Smooth muscle cell (in vitro differentiated cells): Measurements from ENCODE around the gene MAPK1. TPM values are rescaled to one million over a fixed set of nuclear protein-coding genes. Genes with fewer than 3 reads are reported as not detected.
"Not testable (repeated sequence)": the region's sequence is repeated elsewhere in the genome, so short reads cannot be mapped to it uniquely, and the experiment has no call there.

Experiments used
- DNase-seq: peaks from one replicate; lab custom pipeline; 2025; ENCODE audit not compliant: unreplicated experiment; lab: John Stamatoyannopoulos, UW
- H2AFZ ChIP-seq: fragments of 200-600 bp; sonication (generic); 2 replicates; pipeline ENCODE4 v1.6.0; 2016; ENCODE audit warnings: antibody characterized with exemption, low read depth, mild to moderate bottlenecking
- H3F3A ChIP-seq: fragments of 200-600 bp; sonication (generic); 2 replicates; pipeline ENCODE4 v1.6.0; 2017; ENCODE audit warnings: antibody characterized with exemption, low read depth
- H3K27ac ChIP-seq: fragments of 200-600 bp; sonication (generic); 2 replicates; pipeline ENCODE4 v1.5.1; 2016; ENCODE audit warnings: low read depth, mild to moderate bottlenecking
- H3K27me3 ChIP-seq: fragments of 200-600 bp; sonication (generic); 2 replicates; pipeline ENCODE4 v1.6.1; 2016; ENCODE audit warnings: low read depth, mild to moderate bottlenecking
- H3K36me3 ChIP-seq: fragments of 200-600 bp; sonication (generic); 2 replicates; pipeline ENCODE4 v1.5.1; 2016; ENCODE audit warnings: low read depth
- H3K4me1 ChIP-seq: fragments of 200-600 bp; sonication (generic); 2 replicates; pipeline ENCODE4 v1.5.1; 2016; ENCODE audit warnings: low read depth
- H3K4me2 ChIP-seq: fragments of 200-600 bp; sonication (generic); 2 replicates; pipeline ENCODE4 v1.6.0; 2016; ENCODE audit warnings: mild to moderate bottlenecking
- H3K4me3 ChIP-seq: fragments of 200-600 bp; sonication (generic); 2 replicates; pipeline ENCODE4 v1.5.1; 2016; ENCODE audit warnings: mild to moderate bottlenecking
- H3K79me2 ChIP-seq: fragments of 200-600 bp; sonication (generic); 2 replicates; pipeline ENCODE4 v1.6.0; 2016; ENCODE audit warnings: low read depth, mild to moderate bottlenecking
- H3K9ac ChIP-seq: fragments of 200-600 bp; sonication (generic); 2 replicates; pipeline ENCODE4 v1.6.0; 2016; ENCODE audit warnings: low read depth
- H3K9me3 ChIP-seq: fragments of 200-600 bp; sonication (generic); replicated peaks from 2 replicates; pipeline ENCODE4 v1.5.1; 2016; ENCODE audit warnings: low read depth
- H4K20me1 ChIP-seq: fragments of 200-600 bp; sonication (generic); 2 replicates; pipeline ENCODE4 v1.6.0; 2016; ENCODE audit warnings: low read depth
- WGBS: methylation state at CpG from one replicate; pipeline ENCODE4 v1.1.7; 2016; ENCODE audit warnings: low lambda C conversion rate; 5-methylcytosine and 5-hydroxymethylcytosine counted together
- polyA plus RNA-seq: library from polyadenylated mRNA; unstranded; fragments of >200 nt; fragmentation: Nextera tagmentation; extraction: Ambion mirVana; gene quantifications from 2 replicates; pipeline ENCODE4 v1.2.1, GENCODE V29; 2016
- total RNA-seq: library from RNA; depleted of rRNA; stranded (reverse); fragments of >200 nt; gene quantifications from 2 replicates; pipeline ENCODE4 v1.2.3, GENCODE V29; 2014
- TF ChIP-seq, protein P1 (sequence below): fragments of 200-600 bp; sonication (generic); IDR thresholded peaks from 2 replicates; pipeline ENCODE4 v1.5.1; 2017; ENCODE audit warnings: borderline replicate concordance, mild to moderate bottlenecking, antibody characterized with exemption; ENCODE audit not compliant: insufficient read depth, poor library complexity, severe bottlenecking

MAPK1 gene
- total and polyA plus RNA-seq, 2 experiments from 2014 or later: 57.1 to 62.3 TPM

DNA sequence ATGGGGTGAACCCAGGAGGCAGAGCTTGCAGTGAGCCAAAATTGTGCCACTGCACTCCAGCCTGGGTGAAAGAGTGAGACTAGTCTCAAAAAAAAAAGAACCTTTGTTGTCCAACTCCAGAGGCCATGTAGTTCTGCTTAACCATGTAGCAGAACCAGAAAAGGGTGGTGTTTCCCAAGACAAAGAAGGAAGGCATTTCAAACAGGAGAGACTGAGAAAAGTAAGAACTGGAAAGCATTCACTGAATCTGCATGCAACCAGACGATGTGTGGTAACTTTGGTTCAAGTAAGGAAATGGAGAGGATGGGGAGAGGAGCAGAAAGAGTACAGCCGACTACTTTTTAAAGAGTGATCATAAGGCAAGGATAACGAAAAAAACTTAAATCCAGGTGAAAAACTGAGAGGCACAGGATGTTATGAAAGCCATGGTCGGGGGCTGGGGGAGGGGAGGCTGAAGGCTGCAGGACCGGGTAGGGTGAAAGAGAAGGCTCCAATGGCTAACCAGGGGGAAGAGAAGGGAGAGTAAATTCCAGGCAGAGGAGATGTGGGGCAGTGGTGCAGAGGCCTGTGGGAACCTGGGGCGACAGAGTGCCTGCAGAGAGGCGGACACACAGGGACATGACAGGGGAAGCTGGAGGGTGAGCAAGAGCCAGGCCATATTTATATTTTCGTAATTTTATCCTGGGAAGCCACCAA, 48.8 kb downstream of the MAPK1 start:
- TF ChIP-seq, protein P1, sequence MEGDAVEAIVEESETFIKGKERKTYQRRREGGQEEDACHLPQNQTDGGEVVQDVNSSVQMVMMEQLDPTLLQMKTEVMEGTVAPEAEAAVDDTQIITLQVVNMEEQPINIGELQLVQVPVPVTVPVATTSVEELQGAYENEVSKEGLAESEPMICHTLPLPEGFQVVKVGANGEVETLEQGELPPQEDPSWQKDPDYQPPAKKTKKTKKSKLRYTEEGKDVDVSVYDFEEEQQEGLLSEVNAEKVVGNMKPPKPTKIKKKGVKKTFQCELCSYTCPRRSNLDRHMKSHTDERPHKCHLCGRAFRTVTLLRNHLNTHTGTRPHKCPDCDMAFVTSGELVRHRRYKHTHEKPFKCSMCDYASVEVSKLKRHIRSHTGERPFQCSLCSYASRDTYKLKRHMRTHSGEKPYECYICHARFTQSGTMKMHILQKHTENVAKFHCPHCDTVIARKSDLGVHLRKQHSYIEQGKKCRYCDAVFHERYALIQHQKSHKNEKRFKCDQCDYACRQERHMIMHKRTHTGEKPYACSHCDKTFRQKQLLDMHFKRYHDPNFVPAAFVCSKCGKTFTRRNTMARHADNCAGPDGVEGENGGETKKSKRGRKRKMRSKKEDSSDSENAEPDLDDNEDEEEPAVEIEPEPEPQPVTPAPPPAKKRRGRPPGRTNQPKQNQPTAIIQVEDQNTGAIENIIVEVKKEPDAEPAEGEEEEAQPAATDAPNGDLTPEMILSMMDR: no peak
- Histone ChIP-seq H3K36me3 (no peaks in the 10 kb centered on the region), H3K9me3 (no peaks in the 10 kb centered on the region), H4K20me1 (peaks cover 99% of the 10 kb centered on the region), H3K4me2 (no peak overlapping the region), H2AFZ (no peak overlapping the region), H3K9ac (no peak overlapping the region), H3F3A (no peaks in the 10 kb centered on the region), H3K4me3 (no peak overlapping the region), H3K27ac (peak overlapping the region; percentile 92), H3K4me1 (peaks cover 15% of the 10 kb centered on the region), H3K79me2 (peaks cover 83% of the 10 kb centered on the region), H3K27me3 (no peaks in the 10 kb centered on the region)
- 84% methylated on average over 8 of the region's 8 CpGs for WGBS
- no peak for DNase-seq

DNA sequence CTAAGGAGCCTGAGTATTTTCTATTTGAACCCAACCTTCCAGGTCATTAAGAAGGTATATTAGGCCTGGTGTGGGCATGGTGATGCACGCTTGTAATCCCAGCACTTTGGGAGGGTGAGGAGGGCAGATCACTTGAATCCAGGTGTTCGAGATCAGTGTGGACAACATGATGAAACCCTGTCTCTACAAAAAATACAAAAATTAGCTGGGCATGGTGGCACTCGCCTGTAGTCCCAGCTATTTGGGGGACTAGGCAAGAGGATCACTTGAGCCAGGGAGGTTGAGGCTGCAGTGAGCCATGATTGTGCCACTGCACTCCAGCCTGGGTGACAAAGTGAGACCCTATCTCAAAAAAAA, 50.0 kb downstream of the MAPK1 start:
- H3F3A ChIP-seq, H2AFZ ChIP-seq, H3K36me3 ChIP-seq, H3K27me3 ChIP-seq, H3K4me3 ChIP-seq, H3K9me3 ChIP-seq, DNase-seq: not testable (repeated sequence)
- H3K4me1 ChIP-seq: peaks cover 15% of the 10 kb centered on the region
- 97% methylated on average over 3 of the region's 3 CpGs for WGBS
- peak overlapping the region; percentile 92 for H3K27ac ChIP-seq
- peak overlapping the region; percentile 38 for H3K4me2 ChIP-seq
- H3K79me2 ChIP-seq: peaks cover 81% of the 10 kb centered on the region
- peak overlapping the region; percentile 71 for H3K9ac ChIP-seq
- H4K20me1 ChIP-seq: peaks cover 98% of the 10 kb centered on the region

DNA sequence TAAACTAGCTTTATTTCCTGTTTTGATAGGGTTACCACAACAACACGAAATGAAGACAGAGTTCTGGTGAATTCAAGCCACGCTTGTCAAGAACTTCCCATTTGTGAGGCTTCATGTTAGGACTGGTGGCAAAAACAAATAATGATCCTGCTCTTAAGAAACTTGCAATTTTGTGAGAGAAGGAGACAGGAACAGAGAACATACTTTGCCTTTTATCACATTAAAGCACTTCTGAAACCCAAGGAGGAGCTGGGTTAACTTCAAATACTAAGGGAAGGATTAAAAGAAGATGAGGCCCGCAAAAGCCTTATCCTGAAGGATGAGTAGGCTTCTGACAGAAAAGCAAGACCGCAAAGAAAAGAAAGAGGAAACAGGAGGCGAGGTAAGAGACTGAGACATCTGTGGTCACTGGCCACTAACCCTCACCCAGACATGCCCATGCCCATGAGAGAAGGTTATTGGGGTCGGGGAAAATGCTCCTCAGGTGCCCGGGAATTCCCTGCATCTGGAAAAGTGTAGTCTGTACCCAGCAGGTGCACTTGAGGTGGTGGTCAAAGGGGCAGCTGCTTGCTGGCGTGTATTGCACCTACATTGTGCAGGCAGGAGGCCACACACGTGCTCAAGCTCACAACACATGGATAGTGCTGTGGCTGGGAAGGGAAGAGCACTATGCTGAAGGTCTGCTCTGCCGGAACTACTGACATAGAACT, 50.5 kb downstream of the MAPK1 start:
- Histone ChIP-seq H3K4me1 (peaks cover 15% of the 10 kb centered on the region), H2AFZ (no peak overlapping the region), H3K4me3 (no peak overlapping the region), H3K9me3 (no peaks in the 10 kb centered on the region), H3K36me3 (no peaks in the 10 kb centered on the region), H3F3A (no peaks in the 10 kb centered on the region), H4K20me1 (peaks cover 98% of the 10 kb centered on the region), H3K79me2 (peaks cover 81% of the 10 kb centered on the region), H3K4me2 (peak overlapping the region; percentile 38), H3K9ac (peak overlapping the region; percentile 71), H3K27ac (peak overlapping the region; percentile 92), H3K27me3 (no peaks in the 10 kb centered on the region)
- 59% methylated on average over 10 of the region's 10 CpGs for whole genome bisulfite sequencing
- no peak for DNase-seq
- TF ChIP-seq, protein P1: no peak

DNA sequence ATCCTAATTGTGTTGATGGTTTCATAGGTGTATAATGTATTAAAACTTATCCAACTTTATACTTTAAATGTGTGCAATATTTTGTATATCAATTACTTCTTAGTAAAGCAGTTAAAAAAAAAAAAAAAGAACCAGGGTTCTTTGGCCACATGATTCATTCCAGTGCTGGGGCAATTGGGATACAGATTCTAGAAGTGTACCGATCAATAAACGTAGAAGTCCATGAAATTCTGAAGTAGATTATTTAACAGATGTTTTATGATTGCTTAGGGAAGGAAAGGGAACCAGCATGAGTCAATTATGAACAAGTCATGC, 51.0 kb downstream of the MAPK1 start:
- WGBS: 61% methylated on average over 2 of the region's 2 CpGs
- Histone ChIP-seq H2AFZ (no peak overlapping the region), H3K4me1 (peaks cover 15% of the 10 kb centered on the region), H3K4me3 (no peak overlapping the region), H3K4me2 (peak overlapping the region; percentile 38), H3K27me3 (no peaks in the 10 kb centered on the region), H3K27ac (peak overlapping the region; percentile 92), H3K9ac (peak overlapping the region; percentile 71), H3K9me3 (no peaks in the 10 kb centered on the region), H3K36me3 (no peaks in the 10 kb centered on the region), H3K79me2 (peaks cover 81% of the 10 kb centered on the region), H3F3A (no peaks in the 10 kb centered on the region), H4K20me1 (peaks cover 97% of the 10 kb centered on the region)
- TF ChIP-seq, protein P1: no peak
- no peak for DNase-seq
